Small intestine (tissue), 16 donors: ENCODE results near the gene SLC7A6. TPM values are rescaled to one million over a fixed set of nuclear protein-coding genes. Genes with fewer than 3 reads are reported as not detected.

Source experiments
- DNase-seq, 2 donors: peaks; one replicate each; pipeline versions ENCODE4 v3.0.0 to v3.0.0-alpha.2; 2013
- FAIRE-seq: peaks from 2 replicates; lab custom pipeline; 2012; peaks lifted over from hg19 to GRCh38; lab: Jason Lieb, UNC
- H3K27ac ChIP-seq, 3 donors: one replicate each; pipeline ENCODE4 v1.5.1; 2013; ENCODE audit warnings: low read length in 2 of 3, mild to moderate bottlenecking in 2 of 3, control low read depth in 1 of 3, inconsistent platforms in 1 of 3, low read depth in 1 of 3, moderate library complexity in 1 of 3
- H3K27me3 ChIP-seq, 3 donors: one replicate each; pipeline ENCODE4 v1.6.1; 2013; ENCODE audit warnings: low read length in 3 of 3, inconsistent platforms in 1 of 3; ENCODE audit not compliant: control insufficient read depth in 3 of 3, insufficient read depth in 3 of 3
- H3K36me3 ChIP-seq, 3 donors: one replicate each; pipeline ENCODE4 v1.6.1; 2013; ENCODE audit warnings: low read length in 3 of 3, inconsistent platforms in 1 of 3, low read depth in 1 of 3, mild to moderate bottlenecking in 1 of 3, moderate library complexity in 1 of 3; ENCODE audit not compliant: control insufficient read depth in 3 of 3, insufficient read depth in 2 of 3
- H3K4me1 ChIP-seq, 3 donors: one replicate each; pipeline ENCODE4 v1.6.1; 2013; ENCODE audit warnings: low read length in 2 of 3, inconsistent platforms in 1 of 3, low read depth in 1 of 3, mild to moderate bottlenecking in 1 of 3, moderate library complexity in 1 of 3; ENCODE audit not compliant: control insufficient read depth in 3 of 3, insufficient read depth in 2 of 3
- H3K4me3 ChIP-seq, 3 donors: one replicate each; pipeline ENCODE4 v1.5.1; 2013; ENCODE audit warnings: low read length in 3 of 3, control low read depth in 1 of 3, inconsistent platforms in 1 of 3, low read depth in 1 of 3, mild to moderate bottlenecking in 1 of 3, moderate library complexity in 1 of 3
- H3K9me3 ChIP-seq, 2 donors: one replicate each; pipeline ENCODE4 v1.6.1; 2013; ENCODE audit warnings: low read depth in 1 of 2, low read length in 1 of 2; ENCODE audit not compliant: control insufficient read depth in 2 of 2, insufficient read depth in 1 of 2
- WGBS, 3 donors: extraction: QIAGEN DNeasy Blood & Tissue Kit; methylation state at CpG; one replicate each; pipeline ENCODE4 v1.1.7; 2013; 5-methylcytosine and 5-hydroxymethylcytosine counted together
- long read RNA-seq, 10 donors: transcript quantifications; one replicate each; lab custom pipeline, GENCODE V29; 2026
- polyA plus RNA-seq, 4 donors: library from polyadenylated mRNA; stranded (reverse) in 3 of 4; unstranded in 1 of 4; fragments of 200-250 nt in 3 of 4; fragments of 120-200 nt in 1 of 4; gene quantifications; one replicate each; pipeline versions ENCODE4 v1.2.1 to v1.2.3, GENCODE V29; 2013
- donor health status: healthy with polysubstance abuse.
- donor health status: control.
- donor health status: control.
- donor health status: Bipolar disorder and iron deficiency.
- donor health status: healthy.

The SLC7A6 gene
- 1 to 10 TPM; 2.0 to 8.5 (median 6.7) TPM for polyA plus RNA-seq
- long read RNA-seq, donor 1: 0 reads
- long read RNA-seq, donor 2, partial matches to known transcripts: 14 of 15 reads
- long read RNA-seq, donor 2, other reads (novel, unspliced or antisense): 0 of 15 reads
- long read RNA-seq, donor 3: 0 reads
- long read RNA-seq, donor 4: 0 reads
- long read RNA-seq, donor 5: 0 reads
- long read RNA-seq, donor 6: 0 reads
- long read RNA-seq, donor 7, full-length matches to known transcripts: 2 of 2 reads
- long read RNA-seq, donor 7, partial matches to known transcripts: 0 of 2 reads
- long read RNA-seq, donor 7, other reads (novel, unspliced or antisense): 0 of 2 reads
- long read RNA-seq, donor 8: 0 reads
- long read RNA-seq, donor 9: 0 reads
- long read RNA-seq, donor 10, partial matches to known transcripts: 0 of 17 reads
- long read RNA-seq, donor 10, other reads (novel, unspliced or antisense): 15 of 17 reads

GRCh38 chr16:68264128-68265077, at the start of gene SLC7A6:
TSS of gene SLC7A6 (plus strand) at chr16:68264526. CDS start at chr16:68274727, 10,201 bp downstream.
- 0 to 1% (median 0%) methylated on average over 74 to 123 of the region's 123 CpGs for WGBS, 3 donors
- peak within 1 kb of the TSS; percentile 69 to 85 (median 82) for H3K4me3 ChIP-seq
- H3K4me1 ChIP-seq: peaks cover 0 to 35% (median 2%) of the 10 kb centered on the region in 3 donors
- no peaks in the 10 kb centered on the region for H3K9me3 ChIP-seq
- H3K27ac ChIP-seq: peak within 1 kb of the TSS; percentile 85 to 98 (median 86)
- FAIRE-seq: no peak
- peak; percentile 63 to 83 for DNase-seq
- H3K36me3 ChIP-seq: peaks cover 0 to 19% (median 5%) of the 10 kb centered on the region in 3 donors
- no peaks in the 10 kb centered on the region for H3K27me3 ChIP-seq

GRCh38 chr16:68214726-68215125, 49.6 kb upstream of the SLC7A6 start:
- H3K27ac ChIP-seq: no peak overlapping the region
- H3K9me3 ChIP-seq: no peaks in the 10 kb centered on the region
- H3K4me1 ChIP-seq: no peaks in the 10 kb centered on the region
- peaks cover 0 to 9% (median 3%) of the 10 kb centered on the region in 3 donors for H3K36me3 ChIP-seq
- no peaks in the 10 kb centered on the region for H3K27me3 ChIP-seq
- 82 to 93% (median 91%) methylated on average over 3 of the region's 3 CpGs for WGBS, 3 donors
- DNase-seq: no peak
- no peak overlapping the region for H3K4me3 ChIP-seq
- FAIRE-seq: no peak

- DNase-seq (no peak), FAIRE-seq (no peak)
- H3K27ac ChIP-seq: no peak overlapping the region
- 91 to 94% (median 94%) methylated on average over 1 of the region's 1 CpG for WGBS, 3 donors
- no peaks in the 10 kb centered on the region for H3K4me1 ChIP-seq
- peaks cover 0 to 13% (median 3%) of the 10 kb centered on the region in 3 donors for H3K36me3 ChIP-seq
- no peak overlapping the region for H3K4me3 ChIP-seq
- no peaks in the 10 kb centered on the region for H3K27me3 ChIP-seq
- no peaks in the 10 kb centered on the region for H3K9me3 ChIP-seq
Measured at GRCh38 chr16:68215302-68215701, 49.0 kb upstream of the SLC7A6 start.

- no peaks in the 10 kb centered on the region for H3K9me3 ChIP-seq
- H3K36me3 ChIP-seq: peaks cover 2 to 16% (median 6%) of the 10 kb centered on the region in 3 donors
- H3K4me3 ChIP-seq: no peak overlapping the region
- H3K4me1 ChIP-seq: no peaks in the 10 kb centered on the region
- no peak for FAIRE-seq
- no peak overlapping the region for H3K27ac ChIP-seq
- 87 to 96% (median 95%) methylated on average over 3 of the region's 3 CpGs for WGBS, 3 donors
- DNase-seq: no peak
- no peaks in the 10 kb centered on the region for H3K27me3 ChIP-seq
Measured at GRCh38 chr16:68216240-68216639, 48.1 kb upstream of the SLC7A6 start.

- WGBS, 3 donors: 85 to 94% (median 87%) methylated on average over 4 of the region's 4 CpGs
- Histone ChIP-seq H3K36me3 (peaks cover 3 to 19% (median 6%) of the 10 kb centered on the region in 3 donors), H3K9me3 (no peaks in the 10 kb centered on the region), H3K27ac (no peak overlapping the region), H3K27me3 (no peaks in the 10 kb centered on the region), H3K4me3 (no peak overlapping the region), H3K4me1 (no peaks in the 10 kb centered on the region)
- DNase-seq (no peak), FAIRE-seq (no peak)
Measured at GRCh38 chr16:68217506-68217905, 46.8 kb upstream of the SLC7A6 start.

GRCh38 chr16:68219725-68220351, 44.5 kb upstream of the SLC7A6 start:
- no peak for FAIRE-seq
- 88 to 94% (median 92%) methylated on average over 6 of the region's 6 CpGs for WGBS, 3 donors
- no peak for DNase-seq

GRCh38 chr16:68223072-68223471, 41.3 kb upstream of the SLC7A6 start:
- H3K9me3 ChIP-seq: no peaks in the 10 kb centered on the region
- peaks cover 3 to 32% (median 6%) of the 10 kb centered on the region in 3 donors for H3K36me3 ChIP-seq
- peaks cover 0 to 4% (median 0%) of the 10 kb centered on the region in 3 donors for H3K4me1 ChIP-seq
- DNase-seq: no peak
- no peaks in the 10 kb centered on the region for H3K27me3 ChIP-seq
- no peak for FAIRE-seq
- 79 to 92% (median 88%) methylated on average over 1 of the region's 1 CpG for WGBS, 3 donors
- H3K4me3 ChIP-seq: no peak overlapping the region
- no peak overlapping the region for H3K27ac ChIP-seq

More at GRCh38 chr16:68219725-68220351, 44.5 kb upstream of the SLC7A6 start:
- no peaks in the 10 kb centered on the region for H3K27me3 ChIP-seq
- H3K9me3 ChIP-seq: no peaks in the 10 kb centered on the region
- no peak overlapping the region for H3K4me3 ChIP-seq
- peaks cover 3 to 19% (median 6%) of the 10 kb centered on the region in 3 donors for H3K36me3 ChIP-seq
- H3K27ac ChIP-seq: no peak overlapping the region
- no peaks in the 10 kb centered on the region for H3K4me1 ChIP-seq
